Measurements from ENCODE around the gene TMEM131L. TPM values are rescaled to one million over a fixed set of nuclear protein-coding genes. Genes with fewer than 3 reads are reported as not detected.

TMEM131L gene
- polyA plus RNA-seq, 3 donors = 11.2 to 58.3 (median 26.0) TPM

GRCh38 chr4:153499005-153499404, 32.8 kb downstream of the TMEM131L start:
- H3K36me3 Mint-ChIP-seq = peaks cover 46 to 53% of the 10 kb centered on the region in 2 donors
- H3K27me3 Mint-ChIP-seq (ENCODE audit: low read depth in 3 of 3) = no peaks in the 10 kb centered on the region
- intact Hi-C loops (cut with micrococcal nuclease) = no loop called here
- H3K4me1 ChIP-seq (ENCODE audit: control insufficient read depth in 1 of 2, insufficient read depth in 2 of 2, low read length in 2 of 2) = no peaks in the 10 kb centered on the region
- peaks cover 15 to 61% of the 10 kb centered on the region in 2 donors for H3K36me3 ChIP-seq (replicated peaks in 1 of 2; ENCODE audit: control insufficient read depth in 1 of 2, insufficient read depth in 2 of 2, low read length in 2 of 2)
- H3K4me3 Mint-ChIP-seq = no peak overlapping the region
- peaks cover 26% of the 10 kb centered on the region for H3K4me1 Mint-ChIP-seq
- peaks cover 97% of the 10 kb centered on the region for H3K79me2 ChIP-seq (ENCODE audit: insufficient read depth, low read length)
- no peak overlapping the region for H3K4me2 ChIP-seq (replicated peaks; ENCODE audit: extremely low read depth, low read length, poor library complexity, severe bottlenecking)
- no peak overlapping the region for H3K9ac ChIP-seq (ENCODE audit: insufficient read depth, low read length, poor library complexity, severe bottlenecking)
- H3K9me3 ChIP-seq (replicated peaks in 1 of 2; ENCODE audit: control insufficient read depth in 1 of 2, insufficient read depth in 1 of 2, low read length in 2 of 2) = no peaks in the 10 kb centered on the region
- peak overlapping the region in 2 of 7 donors; percentile 5 to 41 for H3K27ac Mint-ChIP-seq
- no peak overlapping the region for H3K4me3 ChIP-seq (replicated peaks in 1 of 3; ENCODE audit: low read depth in 2 of 3, low read length in 3 of 3)
- 100% methylated on average over 9 of the region's 11 CpGs for WGBS (ENCODE audit: insufficient coverage)
- no peak for DNase-seq
- TF ChIP-seq CTCF (IDR thresholded peaks at IDR 0.05) = no peak
- H2AFZ ChIP-seq (ENCODE audit: insufficient read depth, low read depth, low read length, poor library complexity, severe bottlenecking) = no peak overlapping the region
- peaks cover 100% of the 10 kb centered on the region for H4K20me1 ChIP-seq (ENCODE audit: insufficient read depth, low read length)
- no peaks in the 10 kb centered on the region for H3K27me3 ChIP-seq (ENCODE audit: control insufficient read depth in 2 of 2, insufficient read depth in 2 of 2, low read length in 2 of 2)
- no peak overlapping the region for H3K27ac ChIP-seq (ENCODE audit: low read depth in 1 of 2, low read length in 2 of 2)
- H3K9me3 Mint-ChIP-seq = no peaks in the 10 kb centered on the region

DNA sequence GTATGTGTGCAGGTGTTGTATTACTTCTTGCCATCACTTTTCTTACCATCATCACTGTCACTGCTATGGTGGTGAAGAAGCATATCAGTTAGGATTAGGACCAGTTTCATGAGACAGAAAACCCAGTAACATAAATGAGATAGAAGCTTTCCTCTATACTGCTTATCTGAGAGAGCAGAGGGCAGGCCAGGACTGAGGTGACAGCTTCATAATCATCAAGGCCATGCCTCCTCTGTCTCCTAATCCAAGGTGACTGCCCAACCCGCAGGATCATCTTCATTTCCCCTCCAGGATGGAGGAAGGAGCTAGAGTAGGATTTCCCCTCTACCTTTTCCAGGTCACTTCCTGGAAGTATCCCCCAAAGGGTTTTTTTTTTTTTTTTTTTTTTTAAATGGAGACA, 35.4 kb downstream of the TMEM131L start:
- Histone ChIP-seq H3K27me3 (ENCODE audit: control insufficient read depth in 2 of 2, insufficient read depth in 2 of 2, low read length in 2 of 2) (no peaks in the 10 kb centered on the region), H3K4me3 (replicated peaks in 1 of 3; ENCODE audit: low read depth in 2 of 3, low read length in 3 of 3) (no peak overlapping the region), H3K9ac (ENCODE audit: insufficient read depth, low read length, poor library complexity, severe bottlenecking) (no peak overlapping the region), H3K36me3 (replicated peaks in 1 of 2; ENCODE audit: control insufficient read depth in 1 of 2, insufficient read depth in 2 of 2, low read length in 2 of 2) (peaks cover 10 to 47% of the 10 kb centered on the region in 2 donors), H3K4me1 (ENCODE audit: control insufficient read depth in 1 of 2, insufficient read depth in 2 of 2, low read length in 2 of 2) (peaks cover 8 to 19% of the 10 kb centered on the region in 2 donors), H3K4me2 (replicated peaks; ENCODE audit: extremely low read depth, low read length, poor library complexity, severe bottlenecking) (no peak overlapping the region), H2AFZ (ENCODE audit: insufficient read depth, low read depth, low read length, poor library complexity, severe bottlenecking) (no peak overlapping the region), H4K20me1 (ENCODE audit: insufficient read depth, low read length) (peaks cover 100% of the 10 kb centered on the region), H3K79me2 (ENCODE audit: insufficient read depth, low read length) (peaks cover 96% of the 10 kb centered on the region), H3K27ac (ENCODE audit: low read depth in 1 of 2, low read length in 2 of 2) (no peak overlapping the region), H3K9me3 (replicated peaks in 1 of 2; ENCODE audit: control insufficient read depth in 1 of 2, insufficient read depth in 1 of 2, low read length in 2 of 2) (no peaks in the 10 kb centered on the region)
- no peaks in the 10 kb centered on the region for H3K27me3 Mint-ChIP-seq (ENCODE audit: low read depth in 3 of 3)
- DNase-seq = no peak
- TF ChIP-seq CTCF (IDR thresholded peaks at IDR 0.05) = no peak
- no peak overlapping the region for H3K27ac Mint-ChIP-seq
- intact Hi-C loops (cut with micrococcal nuclease) = no loop called here
- WGBS (ENCODE audit: insufficient coverage) = no CpG with 5 or more reads among the region's 1 CpG
- peaks cover 36 to 45% of the 10 kb centered on the region in 2 donors for H3K36me3 Mint-ChIP-seq
- H3K4me3 Mint-ChIP-seq = no peak overlapping the region
- peaks cover 37% of the 10 kb centered on the region for H3K4me1 Mint-ChIP-seq
- no peaks in the 10 kb centered on the region for H3K9me3 Mint-ChIP-seq

All from CD14-positive monocyte (primary cell).